ENCODE results near the gene COPE.

DNA sequence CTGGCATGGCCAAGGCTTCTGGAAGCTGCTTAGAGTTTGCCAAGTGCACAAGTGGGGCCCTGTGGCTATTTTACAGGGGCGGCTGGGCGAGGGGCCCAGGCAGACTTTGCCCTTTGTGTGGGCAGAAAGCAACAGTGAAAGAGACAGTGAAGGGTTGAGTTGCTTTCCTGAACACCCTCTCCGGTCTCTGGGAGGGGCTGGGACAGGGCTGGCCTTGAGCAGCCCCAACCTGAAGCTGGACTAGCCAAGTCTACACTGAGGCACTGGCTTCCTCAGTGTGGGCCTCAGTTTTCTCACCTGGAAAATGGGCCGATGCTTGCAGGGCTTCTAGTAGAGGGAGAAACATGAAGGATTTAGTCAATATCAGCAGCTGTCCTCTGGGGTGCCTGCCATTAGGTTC is 24.3 kb upstream of the COPE start:
- TF ChIP-seq, protein P1, sequence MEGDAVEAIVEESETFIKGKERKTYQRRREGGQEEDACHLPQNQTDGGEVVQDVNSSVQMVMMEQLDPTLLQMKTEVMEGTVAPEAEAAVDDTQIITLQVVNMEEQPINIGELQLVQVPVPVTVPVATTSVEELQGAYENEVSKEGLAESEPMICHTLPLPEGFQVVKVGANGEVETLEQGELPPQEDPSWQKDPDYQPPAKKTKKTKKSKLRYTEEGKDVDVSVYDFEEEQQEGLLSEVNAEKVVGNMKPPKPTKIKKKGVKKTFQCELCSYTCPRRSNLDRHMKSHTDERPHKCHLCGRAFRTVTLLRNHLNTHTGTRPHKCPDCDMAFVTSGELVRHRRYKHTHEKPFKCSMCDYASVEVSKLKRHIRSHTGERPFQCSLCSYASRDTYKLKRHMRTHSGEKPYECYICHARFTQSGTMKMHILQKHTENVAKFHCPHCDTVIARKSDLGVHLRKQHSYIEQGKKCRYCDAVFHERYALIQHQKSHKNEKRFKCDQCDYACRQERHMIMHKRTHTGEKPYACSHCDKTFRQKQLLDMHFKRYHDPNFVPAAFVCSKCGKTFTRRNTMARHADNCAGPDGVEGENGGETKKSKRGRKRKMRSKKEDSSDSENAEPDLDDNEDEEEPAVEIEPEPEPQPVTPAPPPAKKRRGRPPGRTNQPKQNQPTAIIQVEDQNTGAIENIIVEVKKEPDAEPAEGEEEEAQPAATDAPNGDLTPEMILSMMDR (IDR thresholded peaks at IDR 0.05): no peak
- TF ChIP-seq POLR2A (IDR thresholded peaks at IDR 0.05): no peak
